ENCODE data around the gene KLF7. TPM values are rescaled to one million over a fixed set of nuclear protein-coding genes. Genes with fewer than 3 reads are reported as not detected.

Gene KLF7
- total RNA-seq, 1 experiment from 2014 or later = 17.1 TPM

- in situ Hi-C loops (cut with HindIII; ENCODE audit: low pct_unique_long_range_greater_than_20kb, low sequenced_read_pairs) (no loop called here), intact Hi-C loops (cut with micrococcal nuclease; ENCODE audit: unreplicated experiment) (no loop called here)
- H3K4me3 ChIP-seq (ENCODE audit: low read depth in 2 of 2, low read length in 2 of 2) = no peak overlapping the region
- ChIA-PET POLR2A (no interaction called here), CTCF (no interaction called here)
- ATAC-seq (no peak), DNase-seq (ENCODE audit: low read depth, low spot score) (no peak)
- BruUV-seq (replicated peaks) = no TSS peak
- no peaks in the 10 kb centered on the region; the same call in 1 of the 2 replicates for H3K36me3 ChIP-seq (ENCODE audit: control insufficient read depth, insufficient read depth, low read length)
- no peak for TF ChIP-seq SIN3A (IDR thresholded peaks at IDR 0.05; ENCODE audit: borderline replicate concordance, insufficient read depth, low read depth, low read length)
- TF ChIP-seq CTCF (IDR thresholded peaks at IDR 0.05) = no peak
- TF ChIP-seq TCF7L2 (IDR thresholded peaks at IDR 0.05; ENCODE audit: low read depth, low read length) = no peak
- TF ChIP-seq REST (IDR thresholded peaks at IDR 0.05; ENCODE audit: insufficient read depth in 1 of 2, low read depth in 2 of 2, low read length in 1 of 2) = no peak
- TF ChIP-seq POLR2AphosphoS5 (IDR thresholded peaks at IDR 0.05; ENCODE audit: low read depth, low read length) = no peak
- H3K27me3 ChIP-seq (ENCODE audit: control insufficient read depth, insufficient read depth, low read length) = no peaks in the 10 kb centered on the region
- peaks cover 9% of the 10 kb centered on the region for H3K4me1 ChIP-seq (ENCODE audit: control insufficient read depth, insufficient read depth, low read length)
- no peak overlapping the region for H3K27ac ChIP-seq (ENCODE audit: low read length)
- H3K9me3 ChIP-seq (ENCODE audit: control insufficient read depth, insufficient read depth, low read depth, low read length) = no peaks in the 10 kb centered on the region
These were observed 93.9 kb downstream of the KLF7 start for GRCh38 chr2:207071820-207072219.

- ChIA-PET CTCF (interaction anchor here (0.7 kb wide), 1 partner anchor 326 kb away, joined by 3 read pairs; no protein-coding TSS in a partner anchor), POLR2A (no interaction called here)
- Histone ChIP-seq H3K4me3 (ENCODE audit: low read depth in 2 of 2, low read length in 2 of 2) (no peak overlapping the region), H3K36me3 (ENCODE audit: control insufficient read depth, insufficient read depth, low read length) (no peaks in the 10 kb centered on the region; the same call in 1 of the 2 replicates), H3K4me1 (ENCODE audit: control insufficient read depth, insufficient read depth, low read length) (no peaks in the 10 kb centered on the region), H3K9me3 (ENCODE audit: control insufficient read depth, insufficient read depth, low read depth, low read length) (no peaks in the 10 kb centered on the region), H3K27me3 (ENCODE audit: control insufficient read depth, insufficient read depth, low read length) (no peaks in the 10 kb centered on the region), H3K27ac (ENCODE audit: low read length) (no peak overlapping the region)
- TF ChIP-seq TCF7L2 (IDR thresholded peaks at IDR 0.05; ENCODE audit: low read depth, low read length) = no peak
- TF ChIP-seq CTCF (IDR thresholded peaks at IDR 0.05) = no peak
- no peak for TF ChIP-seq REST (IDR thresholded peaks at IDR 0.05; ENCODE audit: insufficient read depth in 1 of 2, low read depth in 2 of 2, low read length in 1 of 2)
- no peak for TF ChIP-seq POLR2AphosphoS5 (IDR thresholded peaks at IDR 0.05; ENCODE audit: low read depth, low read length)
- TF ChIP-seq SIN3A (IDR thresholded peaks at IDR 0.05; ENCODE audit: borderline replicate concordance, insufficient read depth, low read depth, low read length) = no peak
- DNase-seq (ENCODE audit: low read depth, low spot score) = no peak
- in situ Hi-C loops (cut with HindIII; ENCODE audit: low pct_unique_long_range_greater_than_20kb, low sequenced_read_pairs) (no loop called here), intact Hi-C loops (cut with micrococcal nuclease; ENCODE audit: unreplicated experiment) (no loop called here)
- ATAC-seq = no peak
- BruUV-seq (replicated peaks) = no TSS peak
These were observed 98.3 kb downstream of the KLF7 start for GRCh38 chr2:207067473-207067872.
